Lung (tissue), 10 donors: ENCODE data around the gene SRGAP2C. TPM values are rescaled to one million over a fixed set of nuclear protein-coding genes. Genes with fewer than 3 reads are reported as not detected.
"Not testable (repeated sequence)": the region's sequence is repeated elsewhere in the genome, so short reads cannot be mapped to it uniquely, and the experiment has no call there.

Source experiments
- ATAC-seq: fragments of 200-7000 bp; cut with Tn5 transposase; one replicate; pipeline ENCODE4 v1.9.1; 2020; ENCODE audit warnings: moderate number of reproducible peaks; ENCODE audit not compliant: insufficient read depth, low FRiP score
- DNase-seq, 3 donors: peaks; one replicate each; pipeline ENCODE4 v3.0.0-alpha.2; 2013 to 2017
- H3K27ac ChIP-seq, 2 donors: one replicate each; pipeline ENCODE4 v1.5.1; 2013; ENCODE audit warnings: mild to moderate bottlenecking in 2 of 2, moderate library complexity in 2 of 2, control low read depth in 1 of 2, inconsistent platforms in 1 of 2, low read depth in 1 of 2, low read length in 1 of 2
- H3K27me3 ChIP-seq, 3 donors: one replicate each; pipeline ENCODE4 v1.5.1; 2013; ENCODE audit warnings: low read length in 2 of 3; ENCODE audit not compliant: control insufficient read depth in 3 of 3, insufficient read depth in 3 of 3
- H3K36me3 ChIP-seq, 4 donors: one replicate each; pipeline ENCODE4 v1.5.1; 2013; ENCODE audit warnings: low read length in 4 of 4, mild to moderate bottlenecking in 1 of 4, moderate library complexity in 1 of 4; ENCODE audit not compliant: control insufficient read depth in 4 of 4, insufficient read depth in 4 of 4
- H3K4me1 ChIP-seq, 5 donors: one replicate each; pipeline ENCODE4 v1.5.1; 2013; ENCODE audit warnings: low read length in 5 of 5, mild to moderate bottlenecking in 2 of 5, moderate library complexity in 1 of 5; ENCODE audit not compliant: control insufficient read depth in 5 of 5, insufficient read depth in 5 of 5
- H3K4me3 ChIP-seq: one replicate; pipeline ENCODE4 v1.5.1; 2013; ENCODE audit warnings: mild to moderate bottlenecking, control low read depth, moderate library complexity
- H3K9ac ChIP-seq, 2 donors: one replicate each; pipeline ENCODE4 v1.5.1; 2013; ENCODE audit warnings: low read length in 2 of 2, control low read depth in 1 of 2; ENCODE audit not compliant: insufficient read depth in 1 of 2
- H3K9me3 ChIP-seq, 4 donors: one replicate each; pipeline ENCODE4 v1.5.1; 2013; ENCODE audit warnings: low read length in 3 of 4, mild to moderate bottlenecking in 1 of 4, moderate library complexity in 1 of 4; ENCODE audit not compliant: control insufficient read depth in 4 of 4, insufficient read depth in 3 of 4
- WGBS, 2 donors: extraction: QIAGEN DNeasy Blood & Tissue Kit; methylation state at CpG; one replicate each; pipeline ENCODE4 v1.1.7; 2013; 5-methylcytosine and 5-hydroxymethylcytosine counted together
- polyA plus RNA-seq, 2 donors: library from polyadenylated mRNA; stranded (reverse); fragments of 200-250 nt; gene quantifications; one replicate each; pipeline ENCODE4 v1.2.1, GENCODE V29; 2013
- total RNA-seq, 2 donors: library from RNA; depleted of rRNA in 1 of 2; stranded (reverse); fragments of >200 nt in 1 of 2; gene quantifications; one replicate each; pipeline ENCODE4 v1.2.1, GENCODE V29; 2014 to 2021
- donor health status: Bipolar disorder and iron deficiency.
- donor health status: healthy.
- donor health status: DM: yes; HTN: yes; CAD: no.

SRGAP2C gene
- total and polyA plus RNA-seq, 4 donors, result 3.9 to 34.6 (median 12.9) TPM

DNA sequence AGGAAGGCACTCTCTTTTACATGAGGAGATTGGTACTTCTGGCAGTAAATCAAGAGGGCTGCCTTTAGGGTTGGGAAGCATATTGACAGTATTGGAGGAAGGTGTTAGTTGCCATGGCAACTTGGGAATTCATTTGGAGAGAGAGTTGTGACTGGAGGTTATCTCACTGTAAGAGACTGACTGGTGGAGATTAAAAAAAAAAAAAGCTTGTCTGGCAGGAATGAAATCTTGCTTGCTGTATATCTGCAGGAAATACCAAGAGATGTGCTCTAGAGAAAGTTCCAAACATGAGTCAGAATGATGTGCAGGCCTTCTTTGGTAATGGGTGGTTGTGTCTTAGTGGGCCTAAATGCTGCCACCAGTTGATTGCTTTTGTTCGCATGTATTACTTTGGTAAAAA lies 59.1 kb downstream of the SRGAP2C start:
- H3K27me3 ChIP-seq, ATAC-seq, H3K4me3 ChIP-seq, H3K36me3 ChIP-seq, H3K4me1 ChIP-seq, H3K9ac ChIP-seq, DNase-seq, H3K27ac ChIP-seq, H3K9me3 ChIP-seq: not testable (repeated sequence)
- no CpG with 5 or more reads among the region's 1 CpG for WGBS, 2 donors

DNA sequence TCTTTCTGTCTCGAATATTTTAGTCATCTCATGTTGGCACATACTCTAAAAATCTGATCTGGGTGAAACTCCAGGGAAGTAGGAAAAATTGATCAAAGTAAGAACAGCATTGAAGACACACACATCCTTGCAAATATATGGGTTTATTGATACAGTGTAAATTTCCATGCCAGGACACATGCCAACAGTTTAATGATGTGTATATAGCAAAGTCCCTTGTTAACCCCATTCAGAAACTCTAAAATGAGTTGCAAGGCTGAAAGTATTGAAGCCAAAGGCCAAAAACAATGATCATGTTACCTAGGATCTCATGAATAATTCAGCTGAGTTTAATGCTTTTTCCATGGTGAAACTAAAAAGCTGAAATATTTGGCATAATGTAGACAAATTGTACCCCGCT lies 61.6 kb downstream of the SRGAP2C start:
- DNase-seq, ATAC-seq, H3K27ac ChIP-seq, H3K9me3 ChIP-seq, H3K27me3 ChIP-seq, H3K4me3 ChIP-seq, H3K9ac ChIP-seq, H3K4me1 ChIP-seq, H3K36me3 ChIP-seq: not testable (repeated sequence)
- no CpG with 5 or more reads among the region's 2 CpGs for WGBS, 2 donors

DNA sequence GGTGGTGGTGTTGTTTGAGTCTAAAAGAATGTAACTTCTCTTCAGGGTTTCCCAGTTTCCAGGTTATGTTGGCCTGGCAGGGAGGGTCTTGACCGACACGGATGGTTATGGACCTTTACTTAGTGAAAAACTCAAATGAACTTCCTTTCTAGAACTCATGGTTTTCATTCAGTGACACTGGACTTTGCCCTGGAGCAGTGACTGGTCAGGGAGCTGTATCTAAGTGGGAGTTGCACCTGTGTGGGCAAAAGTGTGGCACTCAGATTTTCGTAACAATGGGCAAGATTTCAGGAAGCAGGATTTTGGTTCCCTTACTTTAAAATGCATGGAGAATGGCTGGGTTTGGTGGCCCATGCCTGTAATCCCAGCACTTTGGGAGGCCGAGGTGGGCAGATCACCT lies 67.9 kb downstream of the SRGAP2C start:
- H3K9me3 ChIP-seq, H3K4me3 ChIP-seq, ATAC-seq, H3K4me1 ChIP-seq, DNase-seq, H3K27ac ChIP-seq, H3K9ac ChIP-seq, H3K36me3 ChIP-seq, H3K27me3 ChIP-seq: not testable (repeated sequence)
- WGBS, 2 donors, result no CpG with 5 or more reads among the region's 4 CpGs

GRCh38 chr1:121254618-121255017 lies 69.8 kb downstream of the SRGAP2C start:
- ATAC-seq, H3K9ac ChIP-seq, H3K4me1 ChIP-seq, DNase-seq, H3K36me3 ChIP-seq, H3K4me3 ChIP-seq, H3K27ac ChIP-seq, H3K27me3 ChIP-seq, H3K9me3 ChIP-seq: not testable (repeated sequence)

DNA sequence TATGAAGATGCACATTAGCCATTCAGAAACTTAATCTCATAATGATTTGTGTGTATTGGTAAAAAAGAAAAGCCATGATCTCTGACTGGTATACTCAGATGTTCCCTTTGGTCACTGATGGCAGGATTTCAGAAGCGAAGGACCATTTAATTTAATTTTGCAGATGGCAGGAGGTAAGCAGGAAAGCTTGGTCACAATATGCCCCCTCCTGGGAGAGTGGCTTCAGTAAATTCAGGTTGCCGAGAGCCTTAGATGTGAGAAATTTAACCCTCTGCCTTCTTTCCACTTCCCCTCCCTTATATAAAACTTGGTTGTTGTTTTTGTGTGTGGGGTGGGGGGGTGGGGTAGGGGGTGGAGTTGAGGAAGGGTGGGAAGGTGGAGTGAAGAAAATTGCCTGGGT lies 72.9 kb downstream of the SRGAP2C start:
- no CpG with 5 or more reads among the region's 2 CpGs for whole genome bisulfite sequencing, 2 donors
- H3K4me1 ChIP-seq, H3K9ac ChIP-seq, ATAC-seq, DNase-seq, H3K4me3 ChIP-seq, H3K27me3 ChIP-seq, H3K27ac ChIP-seq, H3K9me3 ChIP-seq, H3K36me3 ChIP-seq: not testable (repeated sequence)

- H3K4me1 ChIP-seq, H3K9me3 ChIP-seq, H3K27ac ChIP-seq, ATAC-seq, H3K4me3 ChIP-seq, H3K27me3 ChIP-seq, H3K36me3 ChIP-seq, DNase-seq, H3K9ac ChIP-seq: not testable (repeated sequence)
- 79 to 83% methylated on average over 1 to 2 of the region's 2 CpGs for WGBS, 2 donors
These were observed 73.4 kb downstream of the SRGAP2C start for GRCh38 chr1:121258134-121258533.

DNA sequence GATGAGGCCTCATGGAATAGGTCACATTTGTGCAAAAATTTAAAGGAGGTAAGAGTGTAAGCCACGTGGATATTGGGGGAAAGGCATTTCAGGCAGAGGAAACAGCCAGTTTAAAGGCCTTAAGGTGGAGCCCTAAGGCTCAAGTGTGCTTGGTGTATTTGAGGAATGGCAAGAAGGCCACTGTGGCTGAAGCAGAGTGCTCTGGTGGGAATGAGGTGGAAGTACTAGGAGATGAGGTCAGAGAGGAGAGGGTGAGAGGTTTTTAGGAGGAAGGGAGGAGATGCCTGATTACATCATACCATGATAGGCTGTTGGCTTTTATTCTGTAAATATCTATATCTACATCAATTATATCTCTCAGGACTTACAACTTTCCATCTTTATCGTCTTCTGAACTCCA lies 75.4 kb downstream of the SRGAP2C start:
- not testable (repeated sequence) for DNase-seq, H3K36me3 ChIP-seq, H3K9me3 ChIP-seq, H3K4me3 ChIP-seq, H3K9ac ChIP-seq, ATAC-seq, H3K27me3 ChIP-seq, H3K27ac ChIP-seq, H3K4me1 ChIP-seq
- WGBS, 2 donors, result 59 to 70% methylated on average over 1 to 2 of the region's 2 CpGs

- not testable (repeated sequence) for H3K9ac ChIP-seq, H3K27me3 ChIP-seq, H3K36me3 ChIP-seq, H3K4me3 ChIP-seq, H3K27ac ChIP-seq, DNase-seq, H3K9me3 ChIP-seq, H3K4me1 ChIP-seq
- WGBS, 2 donors, result 100% methylated on average over 1 of the region's 2 CpGs; no CpG with 5 or more reads in 1 of the 2 donors
- ATAC-seq, result peak; percentile 39
These were observed 77.4 kb downstream of the SRGAP2C start for GRCh38 chr1:121262163-121262562.

DNA sequence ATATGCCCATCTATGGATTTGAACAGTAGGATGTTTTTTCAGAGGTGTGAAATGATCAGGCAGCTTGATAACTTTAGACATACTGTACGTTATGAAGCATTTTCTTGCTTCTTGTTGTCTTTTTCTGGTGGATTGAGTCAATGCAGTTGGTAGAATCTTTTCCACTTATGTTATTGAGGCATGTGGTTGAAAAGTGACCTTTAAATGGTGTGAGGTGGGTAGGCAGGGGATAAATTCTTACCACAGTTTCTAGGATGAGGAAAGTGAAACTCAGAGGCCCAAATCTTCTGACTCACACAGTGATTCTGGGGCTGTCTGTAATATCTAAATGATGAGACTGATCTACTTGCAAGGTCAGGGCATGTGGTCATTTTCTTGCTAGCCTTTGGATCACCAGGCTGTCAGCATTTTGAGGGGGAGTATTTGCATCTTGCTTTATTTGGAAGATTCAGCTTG lies 79.0 kb downstream of the SRGAP2C start:
- not testable (repeated sequence) for H3K27me3 ChIP-seq, H3K9ac ChIP-seq, H3K36me3 ChIP-seq, H3K4me3 ChIP-seq, H3K27ac ChIP-seq, DNase-seq, H3K4me1 ChIP-seq, H3K9me3 ChIP-seq
- no CpG with 5 or more reads among the region's 1 CpG for WGBS, 2 donors
- ATAC-seq, result peak; percentile 22
